Measurements from ENCODE around the gene CD6. TPM values are rescaled to one million over a fixed set of nuclear protein-coding genes. Genes with fewer than 3 reads are reported as not detected.
A peak's percentile ranks its signal among the peaks of the same experiment; 100 is the strongest.

The CD6 gene
- total RNA-seq, 2 donors from 2014 or later = 254 to 438 TPM

GRCh38 chr11:61023086-61023965 is 51.8 kb downstream of the CD6 start:
- peak overlapping the region; percentile 97 for H3K27ac Mint-ChIP-seq
- H3K4me3 Mint-ChIP-seq = peak overlapping the region; percentile 88
- peak; percentile 37 for ATAC-seq (replicated peaks)
- peaks cover 49% of the 10 kb centered on the region for H3K4me1 Mint-ChIP-seq
- H3K36me3 Mint-ChIP-seq (ENCODE audit: low read depth) = peaks cover 100% of the 10 kb centered on the region
- no peaks in the 10 kb centered on the region for H3K9me3 Mint-ChIP-seq
- no peaks in the 10 kb centered on the region for H3K27me3 Mint-ChIP-seq

GRCh38 chr11:61023966-61024295 is 52.5 kb downstream of the CD6 start:
- H3K4me3 Mint-ChIP-seq = peak overlapping the region; percentile 88
- peak overlapping the region; percentile 97 for H3K27ac Mint-ChIP-seq
- H3K27me3 Mint-ChIP-seq = no peaks in the 10 kb centered on the region
- peaks cover 100% of the 10 kb centered on the region for H3K36me3 Mint-ChIP-seq (ENCODE audit: low read depth)
- ATAC-seq (replicated peaks) = no peak
- no peaks in the 10 kb centered on the region for H3K9me3 Mint-ChIP-seq
- H3K4me1 Mint-ChIP-seq = peaks cover 45% of the 10 kb centered on the region

GRCh38 chr11:61024938-61025820 is 53.7 kb downstream of the CD6 start:
- ATAC-seq (replicated peaks) = peak; percentile 8
- H3K4me1 Mint-ChIP-seq = peaks cover 47% of the 10 kb centered on the region
- peaks cover 100% of the 10 kb centered on the region for H3K36me3 Mint-ChIP-seq (ENCODE audit: low read depth)
- peak overlapping the region; percentile 88 for H3K4me3 Mint-ChIP-seq
- H3K27me3 Mint-ChIP-seq = no peaks in the 10 kb centered on the region
- no peaks in the 10 kb centered on the region for H3K9me3 Mint-ChIP-seq
- peak overlapping the region; percentile 97 for H3K27ac Mint-ChIP-seq

- no peak for ATAC-seq (replicated peaks)
- Mint-ChIP-seq H3K4me1 (peaks cover 41% of the 10 kb centered on the region), H3K27me3 (no peaks in the 10 kb centered on the region), H3K4me3 (peak overlapping the region; percentile 88), H3K9me3 (no peaks in the 10 kb centered on the region), H3K27ac (peak overlapping the region; percentile 97), H3K36me3 (ENCODE audit: low read depth) (peaks cover 100% of the 10 kb centered on the region)
Measured at GRCh38 chr11:61025821-61026120, 54.3 kb downstream of the CD6 start.

GRCh38 chr11:61026121-61027031 is 54.9 kb downstream of the CD6 start:
- H3K9me3 Mint-ChIP-seq = no peaks in the 10 kb centered on the region
- H3K36me3 Mint-ChIP-seq (ENCODE audit: low read depth) = peaks cover 100% of the 10 kb centered on the region
- peak overlapping the region; percentile 88 for H3K4me3 Mint-ChIP-seq
- H3K27ac Mint-ChIP-seq = peak overlapping the region; percentile 97
- no peaks in the 10 kb centered on the region for H3K27me3 Mint-ChIP-seq
- peak; percentile 0 for ATAC-seq (replicated peaks)
- peaks cover 40% of the 10 kb centered on the region for H3K4me1 Mint-ChIP-seq

GRCh38 chr11:61027141-61027840 is 55.8 kb downstream of the CD6 start:
- H3K36me3 Mint-ChIP-seq (ENCODE audit: low read depth) = peaks cover 100% of the 10 kb centered on the region
- H3K27me3 Mint-ChIP-seq = no peaks in the 10 kb centered on the region
- no peaks in the 10 kb centered on the region for H3K9me3 Mint-ChIP-seq
- peak overlapping the region; percentile 88 for H3K4me3 Mint-ChIP-seq
- ATAC-seq (replicated peaks) = peak; percentile 2
- peaks cover 38% of the 10 kb centered on the region for H3K4me1 Mint-ChIP-seq
- H3K27ac Mint-ChIP-seq = peak overlapping the region; percentile 97

GRCh38 chr11:61028135-61028729 is 56.8 kb downstream of the CD6 start:
- H3K36me3 Mint-ChIP-seq (ENCODE audit: low read depth) = peaks cover 100% of the 10 kb centered on the region
- peak overlapping the region; percentile 97 for H3K27ac Mint-ChIP-seq
- peak; percentile 59 for ATAC-seq (replicated peaks)
- no peaks in the 10 kb centered on the region for H3K27me3 Mint-ChIP-seq
- no peaks in the 10 kb centered on the region for H3K9me3 Mint-ChIP-seq
- peaks cover 40% of the 10 kb centered on the region for H3K4me1 Mint-ChIP-seq
- peak overlapping the region; percentile 88 for H3K4me3 Mint-ChIP-seq

GRCh38 chr11:61032824-61033223 is 61.3 kb downstream of the CD6 start:
- Mint-ChIP-seq H3K27ac (peak overlapping the region; percentile 97), H3K9me3 (no peaks in the 10 kb centered on the region), H3K36me3 (ENCODE audit: low read depth) (peaks cover 100% of the 10 kb centered on the region), H3K4me3 (no peak overlapping the region), H3K27me3 (no peaks in the 10 kb centered on the region), H3K4me1 (peaks cover 46% of the 10 kb centered on the region)
- no peak for ATAC-seq (replicated peaks)

- peaks cover 42% of the 10 kb centered on the region for H3K4me1 Mint-ChIP-seq
- no peak for ATAC-seq (replicated peaks)
- no peaks in the 10 kb centered on the region for H3K9me3 Mint-ChIP-seq
- no peak overlapping the region for H3K4me3 Mint-ChIP-seq
- peaks cover 100% of the 10 kb centered on the region for H3K36me3 Mint-ChIP-seq (ENCODE audit: low read depth)
- peak overlapping the region; percentile 97 for H3K27ac Mint-ChIP-seq
- H3K27me3 Mint-ChIP-seq = no peaks in the 10 kb centered on the region
Measured at GRCh38 chr11:61033417-61033816, 61.9 kb downstream of the CD6 start.

- Mint-ChIP-seq H3K36me3 (ENCODE audit: low read depth) (peaks cover 100% of the 10 kb centered on the region), H3K27me3 (no peaks in the 10 kb centered on the region), H3K4me1 (peaks cover 41% of the 10 kb centered on the region), H3K9me3 (no peaks in the 10 kb centered on the region), H3K27ac (no peak overlapping the region), H3K4me3 (no peak overlapping the region)
- ATAC-seq (replicated peaks) = no peak
Measured at GRCh38 chr11:61034111-61034510, 62.6 kb downstream of the CD6 start.

GRCh38 chr11:61034704-61035525 is 63.4 kb downstream of the CD6 start:
- peak overlapping the region; percentile 66 for H3K4me3 Mint-ChIP-seq
- peaks cover 100% of the 10 kb centered on the region for H3K36me3 Mint-ChIP-seq (ENCODE audit: low read depth)
- H3K27me3 Mint-ChIP-seq = no peaks in the 10 kb centered on the region
- H3K27ac Mint-ChIP-seq = peak overlapping the region; percentile 81
- H3K4me1 Mint-ChIP-seq = peaks cover 44% of the 10 kb centered on the region
- no peaks in the 10 kb centered on the region for H3K9me3 Mint-ChIP-seq
- ATAC-seq (replicated peaks) = no peak

- Mint-ChIP-seq H3K4me1 (peaks cover 46% of the 10 kb centered on the region), H3K27ac (peak overlapping the region; percentile 81), H3K4me3 (peak overlapping the region; percentile 66), H3K36me3 (ENCODE audit: low read depth) (peaks cover 100% of the 10 kb centered on the region), H3K27me3 (no peaks in the 10 kb centered on the region), H3K9me3 (no peaks in the 10 kb centered on the region)
- no peak for ATAC-seq (replicated peaks)
Measured at GRCh38 chr11:61035526-61035835, 64.0 kb downstream of the CD6 start.

Measured in activated T-helper 17 cell treated with anti-CD3 and anti-CD28 coated beads, Interleukin-2, amount 50 U/mL, for 72 hours (primary cell).